HEK293 (cell line): Measurements from ENCODE around the gene PLS1.

Experiments
- CTCF ChIA-PET: fragments of 350-600 bp; formaldehyde crosslinking; extraction: SDS; loops from one replicate; lab custom pipeline; 2021; ENCODE audit warnings: antibody characterized with exemption; lab: Yijun Ruan, JAX
- POLR2A ChIA-PET: fragments of 300-600 bp; formaldehyde crosslinking; extraction: SDS; loops from one replicate; lab custom pipeline; 2020; ENCODE audit warnings: antibody characterized with exemption, inconsistent platforms; lab: Yijun Ruan, JAX
- H3K27ac ChIP-seq: fragments of 200-500 bp; sonication (Bioruptor generic); 2 replicates; pipeline ENCODE4 v1.5.1; 2014; ENCODE audit warnings: low read depth, low read length, control low read depth, inconsistent platforms; ENCODE audit errors: extremely low read depth
- H3K36me3 ChIP-seq, 2 experiments: fragments of 200-500 bp in 1 of 2; sonication (Bioruptor generic) in 1 of 2; 1 replicate in 1 of 2; 2 replicates in 1 of 2; pipeline ENCODE4 v1.5.1; 2014 to 2017; ENCODE audit warnings: inconsistent platforms in 2 of 2, low read length in 2 of 2; ENCODE audit not compliant: control insufficient read depth in 2 of 2, insufficient read depth in 1 of 2
- H3K4me1 ChIP-seq: fragments of 200-500 bp; sonication (Bioruptor generic); 2 replicates; pipeline ENCODE4 v1.5.1; 2014; ENCODE audit warnings: mild to moderate bottlenecking, low read length, inconsistent platforms; ENCODE audit not compliant: control insufficient read depth, insufficient read depth
- H3K4me3 ChIP-seq: 2 replicates; pipeline ENCODE4 v1.5.1; 2011; ENCODE audit warnings: low read depth, mild to moderate bottlenecking, control low read depth, low read length, moderate library complexity
- H3K9me3 ChIP-seq: fragments of 200-500 bp; sonication (Bioruptor generic); 2 replicates; pipeline ENCODE4 v1.5.1; 2014; ENCODE audit warnings: low read depth, low read length, inconsistent platforms; ENCODE audit not compliant: control insufficient read depth, insufficient read depth
- EGR2 ChIP-seq: fragments of 450-650 bp; formaldehyde crosslinking; IDR thresholded peaks from 2 replicates; pipeline ENCODE4 v1.5.1; 2016; ENCODE audit warnings: low read depth, missing biosample characterization, missing genetic modification characterization
- KLF8 ChIP-seq: fragments of 450-650 bp; formaldehyde crosslinking; IDR thresholded peaks from 2 replicates; pipeline ENCODE4 v1.5.1; 2016; ENCODE audit warnings: missing biosample characterization, missing genetic modification characterization
- KLF9 ChIP-seq: fragments of 450-650 bp; formaldehyde crosslinking; IDR thresholded peaks from 2 replicates; pipeline ENCODE4 v1.5.1; 2016; ENCODE audit warnings: missing biosample characterization, missing genetic modification characterization, low read depth
- SP3 ChIP-seq: fragments of 450-650 bp; formaldehyde crosslinking; IDR thresholded peaks from 2 replicates; pipeline ENCODE4 v1.5.1; 2016; ENCODE audit warnings: missing biosample characterization, missing genetic modification characterization
- YY1 ChIP-seq: fragments of 450-650 bp; formaldehyde crosslinking; IDR thresholded peaks from 2 replicates; pipeline ENCODE4 v1.5.1; 2018; ENCODE audit warnings: missing biosample characterization, missing genetic modification characterization
- ZBTB17 ChIP-seq: fragments of 450-650 bp; formaldehyde crosslinking; IDR thresholded peaks from 2 replicates; pipeline ENCODE4 v1.5.1; 2016; ENCODE audit warnings: missing biosample characterization, missing genetic modification characterization
- ZBTB8A ChIP-seq: fragments of 450-650 bp; formaldehyde crosslinking; IDR thresholded peaks from 2 replicates; pipeline ENCODE4 v1.5.1; 2016; ENCODE audit warnings: missing biosample characterization, missing genetic modification characterization
- ZNF138 ChIP-seq: fragments of 450-650 bp; formaldehyde crosslinking; IDR thresholded peaks from 2 replicates; pipeline ENCODE4 v1.5.1; 2016; ENCODE audit warnings: missing biosample characterization, missing genetic modification characterization, borderline replicate concordance
- ZNF157 ChIP-seq: fragments of 450-650 bp; formaldehyde crosslinking; IDR thresholded peaks from 2 replicates; pipeline ENCODE4 v1.5.1; 2016; ENCODE audit warnings: missing biosample characterization, missing genetic modification characterization
- ZNF514 ChIP-seq: fragments of 450-650 bp; formaldehyde crosslinking; IDR thresholded peaks from 2 replicates; pipeline ENCODE4 v1.5.1; 2016; ENCODE audit warnings: missing biosample characterization, missing genetic modification characterization
- ZNF600 ChIP-seq: fragments of 450-650 bp; formaldehyde crosslinking; IDR thresholded peaks from 2 replicates; pipeline ENCODE4 v1.5.1; 2016; ENCODE audit warnings: missing biosample characterization, missing genetic modification characterization
- ZNF626 ChIP-seq: fragments of 450-650 bp; sonication (Bioruptor Pico); formaldehyde crosslinking; IDR thresholded peaks from 2 replicates; pipeline ENCODE4 v1.5.1; 2018; ENCODE audit warnings: missing biosample characterization, missing genetic modification characterization, inconsistent platforms
- ZNF629 ChIP-seq: fragments of 450-650 bp; formaldehyde crosslinking; IDR thresholded peaks from 2 replicates; pipeline ENCODE4 v1.5.1; 2017; ENCODE audit warnings: missing biosample characterization, missing genetic modification characterization
- ZSCAN30 ChIP-seq: fragments of 450-650 bp; IDR thresholded peaks from 2 replicates; pipeline ENCODE4 v1.5.1; 2018; ENCODE audit warnings: missing biosample characterization, mild to moderate bottlenecking, missing genetic modification characterization, moderate library complexity
- ZXDB ChIP-seq: fragments of 450-650 bp; formaldehyde crosslinking; IDR thresholded peaks from 2 replicates; pipeline ENCODE4 v1.5.1; 2016; ENCODE audit warnings: missing biosample characterization, missing genetic modification characterization
- TF ChIP-seq, protein P1 (sequence below): fragments of 450-650 bp; formaldehyde crosslinking; optimal IDR thresholded peaks from 2 replicates; pipeline ENCODE3; 2016; ENCODE audit warnings: missing biosample characterization, mild to moderate bottlenecking, missing genetic modification characterization
- TF ChIP-seq, protein P2 (sequence below): fragments of 450-650 bp; formaldehyde crosslinking; IDR thresholded peaks from 2 replicates; pipeline ENCODE4 v1.5.1; 2016; ENCODE audit warnings: missing biosample characterization, missing genetic modification characterization
- TF ChIP-seq, protein P3 (sequence below): sonication (generic); formaldehyde crosslinking; IDR thresholded peaks from 2 replicates; pipeline ENCODE4 v1.8.1; 2022; ENCODE audit warnings: mild to moderate bottlenecking, moderate library complexity, missing genetic modification reagents
- TF ChIP-seq, protein P4 (sequence below): fragments of 450-650 bp; formaldehyde crosslinking; IDR thresholded peaks from 2 replicates; pipeline ENCODE4 v1.5.1; 2016; ENCODE audit warnings: missing biosample characterization, missing genetic modification characterization
- TF ChIP-seq, protein P5 (sequence below): fragments of 450-650 bp; IDR thresholded peaks from 2 replicates; pipeline ENCODE4 v1.5.1; 2018; ENCODE audit warnings: missing biosample characterization, missing genetic modification characterization

Gene PLS1

DNA sequence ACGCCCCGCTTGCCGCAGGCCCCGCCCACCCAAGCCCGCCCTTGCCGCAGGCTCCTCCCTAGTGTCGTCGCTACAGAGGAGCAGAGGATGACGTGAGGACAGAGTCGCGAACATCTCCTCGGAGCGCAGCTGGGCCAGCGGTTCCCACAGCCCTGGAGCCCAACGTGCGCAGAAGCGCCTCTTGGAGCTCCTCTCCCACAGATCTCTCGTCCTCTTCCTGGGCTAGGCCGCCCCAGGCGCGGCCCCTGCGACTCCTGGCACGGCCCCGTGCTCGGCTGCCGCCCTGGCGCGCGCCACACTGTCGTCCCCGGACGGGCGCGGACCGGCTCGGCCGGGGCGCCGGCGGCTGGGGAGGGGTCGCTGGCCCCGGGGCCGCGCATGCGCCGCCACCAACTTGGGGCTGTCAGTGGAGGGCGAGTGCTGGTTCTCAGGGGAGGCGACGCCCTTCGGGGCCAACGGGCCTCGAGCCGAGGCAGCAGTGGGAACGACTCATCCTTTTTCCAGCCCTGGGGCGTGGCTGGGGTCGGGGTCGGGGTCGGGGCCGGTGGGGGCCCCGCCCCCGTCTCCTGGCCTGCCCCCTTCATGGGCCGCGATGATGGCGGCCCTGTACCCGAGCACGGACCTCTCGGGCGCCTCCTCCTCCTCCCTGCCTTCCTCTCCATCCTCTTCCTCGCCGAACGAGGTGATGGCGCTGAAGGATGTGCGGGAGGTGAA is 127.9 kb downstream of the PLS1 start, which contains the start of gene TRPC1:
TSS of gene TRPC1 (plus strand) at position 67 of the 714 bp plus-strand sequence. CDS start at position 593, 526 bp downstream.
- Histone ChIP-seq H3K27ac (peak within 1 kb of the TSS; percentile 89), H3K36me3 (no peaks in the 10 kb centered on the region), H3K4me1 (no peaks in the 10 kb centered on the region), H3K4me3 (peak within 1 kb of the TSS; percentile 83), H3K9me3 (no peaks in the 10 kb centered on the region)
- ChIA-PET CTCF (interaction anchor here (0.6 to 0.7 kb wide), 5 partner anchors 39 to 605 kb away, joined by 3 to 4 read pairs (median 3); no protein-coding TSS in a partner anchor), POLR2A (interaction anchor here (0.6 to 1.4 kb wide), 9 partner anchors 11 to 277 kb away, joined by 3 to 8 read pairs (median 3); partner anchors contain the start of genes ATR, PLS1 and U2SURP)
- TF ChIP-seq ZSCAN30 (tag by site-specific recombination) (peak; percentile 47; the same call in 1 of the 2 replicates), ZNF138 (tag by site-specific recombination) (no peak), EGR2 (tag by site-specific recombination) (no peak), KLF9 (tag by site-specific recombination) (peak; percentile 73), ZNF629 (tag by site-specific recombination) (peak; percentile 72), YY1 (tag by site-specific recombination) (0 out of 2 replicates have a peak, but pooled peaks have one; percentile 21), ZNF514 (no peak), ZXDB (tag by site-specific recombination) (peak; percentile 31; the same call in 1 of the 2 replicates), ZNF600 (tag by site-specific recombination) (no peak), SP3 (tag by site-specific recombination) (peak; percentile 57), ZNF626 (tag by site-specific recombination) (0 out of 2 replicates have a peak, but pooled peaks have one; percentile 33), ZBTB8A (tag by site-specific recombination) (peak; percentile 44; the same call in 1 of the 2 replicates), KLF8 (tag by site-specific recombination) (peak; percentile 42), ZNF157 (no peak), ZBTB17 (tag by site-specific recombination) (0 out of 2 replicates have a peak, but pooled peaks have one; percentile 13)
- TF ChIP-seq, protein P1, sequence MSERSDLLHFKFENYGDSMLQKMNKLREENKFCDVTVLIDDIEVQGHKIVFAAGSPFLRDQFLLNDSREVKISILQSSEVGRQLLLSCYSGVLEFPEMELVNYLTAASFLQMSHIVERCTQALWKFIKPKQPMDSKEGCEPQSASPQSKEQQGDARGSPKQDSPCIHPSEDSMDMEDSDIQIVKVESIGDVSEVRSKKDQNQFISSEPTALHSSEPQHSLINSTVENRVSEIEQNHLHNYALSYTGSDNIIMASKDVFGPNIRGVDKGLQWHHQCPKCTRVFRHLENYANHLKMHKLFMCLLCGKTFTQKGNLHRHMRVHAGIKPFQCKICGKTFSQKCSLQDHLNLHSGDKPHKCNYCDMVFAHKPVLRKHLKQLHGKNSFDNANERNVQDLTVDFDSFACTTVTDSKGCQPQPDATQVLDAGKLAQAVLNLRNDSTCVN, result peak; percentile 53
- TF ChIP-seq, protein P2, sequence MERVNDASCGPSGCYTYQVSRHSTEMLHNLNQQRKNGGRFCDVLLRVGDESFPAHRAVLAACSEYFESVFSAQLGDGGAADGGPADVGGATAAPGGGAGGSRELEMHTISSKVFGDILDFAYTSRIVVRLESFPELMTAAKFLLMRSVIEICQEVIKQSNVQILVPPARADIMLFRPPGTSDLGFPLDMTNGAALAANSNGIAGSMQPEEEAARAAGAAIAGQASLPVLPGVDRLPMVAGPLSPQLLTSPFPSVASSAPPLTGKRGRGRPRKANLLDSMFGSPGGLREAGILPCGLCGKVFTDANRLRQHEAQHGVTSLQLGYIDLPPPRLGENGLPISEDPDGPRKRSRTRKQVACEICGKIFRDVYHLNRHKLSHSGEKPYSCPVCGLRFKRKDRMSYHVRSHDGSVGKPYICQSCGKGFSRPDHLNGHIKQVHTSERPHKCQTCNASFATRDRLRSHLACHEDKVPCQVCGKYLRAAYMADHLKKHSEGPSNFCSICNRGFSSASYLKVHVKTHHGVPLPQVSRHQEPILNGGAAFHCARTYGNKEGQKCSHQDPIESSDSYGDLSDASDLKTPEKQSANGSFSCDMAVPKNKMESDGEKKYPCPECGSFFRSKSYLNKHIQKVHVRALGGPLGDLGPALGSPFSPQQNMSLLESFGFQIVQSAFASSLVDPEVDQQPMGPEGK (tag by site-specific recombination), result peak; percentile 73
- TF ChIP-seq, protein P3, sequence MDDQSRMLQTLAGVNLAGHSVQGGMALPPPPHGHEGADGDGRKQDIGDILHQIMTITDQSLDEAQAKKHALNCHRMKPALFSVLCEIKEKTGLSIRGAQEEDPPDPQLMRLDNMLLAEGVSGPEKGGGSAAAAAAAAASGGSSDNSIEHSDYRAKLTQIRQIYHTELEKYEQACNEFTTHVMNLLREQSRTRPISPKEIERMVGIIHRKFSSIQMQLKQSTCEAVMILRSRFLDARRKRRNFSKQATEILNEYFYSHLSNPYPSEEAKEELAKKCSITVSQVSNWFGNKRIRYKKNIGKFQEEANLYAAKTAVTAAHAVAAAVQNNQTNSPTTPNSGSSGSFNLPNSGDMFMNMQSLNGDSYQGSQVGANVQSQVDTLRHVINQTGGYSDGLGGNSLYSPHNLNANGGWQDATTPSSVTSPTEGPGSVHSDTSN (CRISPR knock-in tag), result 0 out of 2 replicates have a peak, but pooled peaks have one; percentile 56
- TF ChIP-seq, protein P4, sequence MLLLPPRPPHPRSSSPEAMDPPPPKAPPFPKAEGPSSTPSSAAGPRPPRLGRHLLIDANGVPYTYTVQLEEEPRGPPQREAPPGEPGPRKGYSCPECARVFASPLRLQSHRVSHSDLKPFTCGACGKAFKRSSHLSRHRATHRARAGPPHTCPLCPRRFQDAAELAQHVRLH (tag by site-specific recombination), result no peak
- TF ChIP-seq, protein P5, sequence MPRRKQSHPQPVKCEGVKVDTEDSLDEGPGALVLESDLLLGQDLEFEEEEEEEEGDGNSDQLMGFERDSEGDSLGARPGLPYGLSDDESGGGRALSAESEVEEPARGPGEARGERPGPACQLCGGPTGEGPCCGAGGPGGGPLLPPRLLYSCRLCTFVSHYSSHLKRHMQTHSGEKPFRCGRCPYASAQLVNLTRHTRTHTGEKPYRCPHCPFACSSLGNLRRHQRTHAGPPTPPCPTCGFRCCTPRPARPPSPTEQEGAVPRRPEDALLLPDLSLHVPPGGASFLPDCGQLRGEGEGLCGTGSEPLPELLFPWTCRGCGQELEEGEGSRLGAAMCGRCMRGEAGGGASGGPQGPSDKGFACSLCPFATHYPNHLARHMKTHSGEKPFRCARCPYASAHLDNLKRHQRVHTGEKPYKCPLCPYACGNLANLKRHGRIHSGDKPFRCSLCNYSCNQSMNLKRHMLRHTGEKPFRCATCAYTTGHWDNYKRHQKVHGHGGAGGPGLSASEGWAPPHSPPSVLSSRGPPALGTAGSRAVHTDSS (tag by site-specific recombination), result peak; percentile 98
